ENCODE results near the gene ABHD17B.

GRCh38 chr9:71925834-71926233 is 14.8 kb upstream of the ABHD17B start:
- TF ChIP-seq POLR2A (IDR thresholded peaks at IDR 0.05) (no peak), CTCF (IDR thresholded peaks at IDR 0.05) (no peak), POLR2AphosphoS5 (IDR thresholded peaks at IDR 0.05) (no peak), EP300 (IDR thresholded peaks at IDR 0.05) (no peak)

All from upper lobe of left lung (tissue), 4 donors.